GM18505 (cell line): ENCODE data around the gene ALKBH3.

Experiments used
- ATAC-seq: cut with Tn5 transposase; IDR thresholded peaks from one replicate; pipeline ENCODE4 v1.9.1; 2021; ENCODE audit not compliant: unreplicated experiment
- POLR2A ChIP-seq: IDR thresholded peaks from 4 replicates; pipeline ENCODE4 v1.6.1; 2011; ENCODE audit warnings: borderline replicate concordance; ENCODE audit not compliant: insufficient read depth, insufficient read length; ENCODE audit errors: extremely low read depth

Gene ALKBH3

DNA sequence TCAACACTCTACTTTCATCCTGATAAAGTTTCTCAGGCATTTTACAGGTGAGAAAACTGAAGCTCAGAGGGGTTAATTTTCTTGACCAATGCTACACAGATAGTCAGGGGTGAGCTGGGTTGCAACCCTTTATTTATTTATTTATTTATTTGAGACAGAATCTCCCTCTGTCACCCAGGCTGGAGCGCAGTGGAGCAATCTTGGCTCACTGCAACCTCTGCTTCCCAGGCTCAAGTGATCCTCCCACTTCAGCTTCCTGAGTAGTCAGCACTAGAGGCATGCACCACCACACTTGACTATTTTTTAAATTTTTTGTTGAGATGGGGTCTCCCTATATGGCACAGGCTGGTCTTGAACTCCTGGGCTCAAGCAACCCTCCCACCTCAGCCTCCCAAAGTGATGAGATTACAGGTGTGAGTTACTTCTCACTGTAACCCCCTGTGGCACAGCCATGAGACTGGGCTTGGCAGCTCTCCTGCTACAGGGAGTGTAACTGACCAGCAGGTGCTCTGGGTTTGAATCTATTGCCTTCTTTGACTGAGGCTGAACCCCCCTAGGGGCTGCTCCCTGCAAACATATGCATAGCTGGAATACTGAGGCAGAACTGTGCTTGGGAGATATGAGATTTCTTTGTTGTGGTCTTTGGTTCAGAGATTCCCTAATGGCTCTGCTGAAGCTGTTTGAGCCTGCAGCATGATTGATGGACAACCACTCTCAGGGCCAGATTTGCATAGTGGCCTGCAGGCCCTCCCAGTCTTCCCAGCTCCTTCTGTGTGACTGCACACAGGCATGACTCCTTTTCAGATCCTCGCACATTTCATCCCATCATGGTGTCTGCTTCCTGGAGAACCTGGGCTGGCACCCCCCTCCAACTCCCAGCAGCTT lies 68.0 kb downstream of the ALKBH3 start:
- no peak for TF ChIP-seq POLR2A
- no peak for ATAC-seq

GRCh38 chr11:43950311-43950855 lies 69.8 kb downstream of the ALKBH3 start:
- no peak for TF ChIP-seq POLR2A
- ATAC-seq, result no peak

GRCh38 chr11:43951231-43951630 lies 70.6 kb downstream of the ALKBH3 start:
- TF ChIP-seq POLR2A, result no peak
- ATAC-seq, result no peak

DNA sequence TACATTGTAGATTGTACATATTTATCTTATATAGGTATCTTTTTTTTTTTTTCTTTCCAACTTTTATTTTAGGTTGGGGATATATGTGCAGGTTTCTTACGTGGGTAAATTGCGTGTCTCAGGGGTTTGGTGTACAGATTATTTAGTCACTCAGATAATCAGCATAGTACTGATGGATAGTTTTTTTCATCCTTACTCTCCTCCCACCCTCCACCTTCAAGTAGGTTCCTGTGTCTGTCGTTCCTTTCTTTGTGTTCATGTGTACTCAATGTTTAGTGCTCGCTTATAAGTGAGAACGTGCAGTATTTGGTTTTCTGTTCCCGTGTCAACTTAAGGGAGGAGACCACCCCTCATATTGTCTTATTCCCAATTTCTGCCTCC lies 71.4 kb downstream of the ALKBH3 start:
- TF ChIP-seq POLR2A, result no peak
- no peak for ATAC-seq

- ATAC-seq, result no peak
- no peak for TF ChIP-seq POLR2A
These were observed 72.0 kb downstream of the ALKBH3 start for GRCh38 chr11:43952401-43953342.

GRCh38 chr11:43953521-43953920 lies 72.9 kb downstream of the ALKBH3 start:
- ATAC-seq, result no peak
- TF ChIP-seq POLR2A, result no peak

GRCh38 chr11:43954241-43954640 lies 73.6 kb downstream of the ALKBH3 start:
- no peak for TF ChIP-seq POLR2A
- no peak for ATAC-seq

- no peak for TF ChIP-seq POLR2A
- ATAC-seq, result no peak
These were observed 74.9 kb downstream of the ALKBH3 start for GRCh38 chr11:43955381-43956118.

DNA sequence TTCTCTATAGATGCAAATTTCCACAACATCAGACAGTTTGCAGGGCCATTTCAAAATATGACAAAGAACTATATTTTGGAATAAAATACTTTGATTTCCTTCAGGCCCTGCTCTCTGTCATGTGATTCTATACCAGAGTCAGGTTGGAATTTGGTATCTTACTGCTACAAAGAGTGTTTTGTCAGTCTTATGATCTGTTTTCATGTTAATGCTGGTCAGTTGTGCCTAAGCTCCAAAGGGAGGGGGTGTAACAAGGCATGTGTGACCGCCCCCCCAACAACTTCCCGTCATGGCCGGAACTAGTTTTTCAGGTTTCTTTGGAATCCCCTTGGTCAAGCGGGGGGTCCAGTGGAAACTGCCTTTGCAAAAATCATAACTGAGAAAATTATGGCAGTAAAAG lies 76.9 kb downstream of the ALKBH3 start:
- TF ChIP-seq POLR2A, result no peak
- no peak for ATAC-seq

- no peak for TF ChIP-seq POLR2A
- no peak for ATAC-seq
These were observed 78.8 kb downstream of the ALKBH3 start for GRCh38 chr11:43959321-43959995.

DNA sequence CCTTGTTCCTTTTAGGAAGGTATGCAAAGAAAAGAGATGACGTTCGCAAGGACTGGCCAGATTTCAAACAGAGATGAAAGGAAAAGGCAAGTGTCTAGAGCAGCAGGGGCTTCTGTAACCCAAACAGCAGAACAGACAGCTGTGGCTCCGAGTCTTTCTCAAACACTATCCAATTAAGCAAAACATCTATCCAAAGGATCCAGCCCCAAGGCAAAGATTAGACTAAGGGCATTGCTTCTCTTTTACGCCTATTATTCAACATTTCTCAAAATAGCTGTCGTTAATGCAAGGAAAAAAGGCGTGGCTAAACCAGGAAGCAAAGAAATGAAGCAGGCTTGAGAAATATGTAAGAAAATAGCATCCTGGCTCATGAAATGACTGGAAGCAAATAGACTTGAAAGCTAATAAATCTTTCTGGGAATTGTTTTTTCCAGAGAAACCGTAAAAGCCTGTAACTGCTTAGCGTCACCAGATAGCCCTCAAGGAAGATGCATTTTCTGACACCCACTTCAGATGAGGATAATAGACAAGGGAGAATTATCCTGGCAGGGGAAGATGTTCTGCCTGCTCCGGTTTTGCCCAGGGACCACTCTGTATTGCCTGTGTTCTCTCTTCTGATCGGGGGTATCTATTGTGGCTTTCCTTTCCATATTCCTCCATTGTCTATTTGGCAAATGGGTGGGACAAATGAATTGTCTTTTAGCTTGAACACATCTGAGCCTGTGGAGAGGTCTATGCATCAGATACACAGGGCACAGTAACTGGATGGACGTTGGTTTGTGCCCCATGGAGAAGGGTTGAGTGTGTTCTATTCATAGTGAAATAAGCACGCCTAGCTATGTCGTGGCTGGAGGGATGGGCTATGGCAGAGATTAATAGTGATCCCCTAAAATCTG lies 82.0 kb downstream of the ALKBH3 start:
- no peak for TF ChIP-seq POLR2A

More for the DNA sequence above, 82.0 kb downstream of the ALKBH3 start:
- ATAC-seq, result no peak
